ENCODE data around the gene AK1. TPM values are rescaled to one million over a fixed set of nuclear protein-coding genes. Genes with fewer than 3 reads are reported as not detected.

Gene AK1
- total and polyA plus RNA-seq, 2 donors (not counting 3 experiments of a cell fraction or from before 2014, with no cell fraction given) = 115 to 148 TPM

- no peaks in the 10 kb centered on the region for H3K27me3 ChIP-seq (ENCODE audit: control insufficient read depth in 2 of 2, insufficient read depth in 2 of 2, low read length in 2 of 2)
- H3K4me1 ChIP-seq (ENCODE audit: control insufficient read depth, extremely low read depth, insufficient read depth, low read length) = peaks cover 35% of the 10 kb centered on the region
- ChIA-PET CTCF (interaction anchor here (0.6 to 2.3 kb wide), 6 partner anchors 9 to 181 kb away, joined by 3 to 10 read pairs (median 5); partner anchors contain the start of genes ST6GALNAC6 and TOR2A), POLR2A (interaction anchor here (0.6 to 1.0 kb wide), 4 partner anchors 43 to 466 kb away, joined by 3 to 4 read pairs (median 3); partner anchors contain the start of gene TOR2A)
- H3K4me2 ChIP-seq (ENCODE audit: insufficient read depth, low read length) = peak overlapping the region; percentile 68
- H3K9me3 ChIP-seq (replicated peaks; ENCODE audit: control insufficient read depth, insufficient read depth, low read length) = no peaks in the 10 kb centered on the region
- TSS peak; percentile 41 for BruUV-seq (replicated peaks)
- peak; percentile 26 for DNase-seq (ENCODE audit: low read depth, low spot score)
- H3K27ac ChIP-seq (ENCODE audit: insufficient read depth, low read depth, low read length) = peak overlapping the region; percentile 55
- peaks cover 12% of the 10 kb centered on the region for H3K79me2 ChIP-seq (ENCODE audit: control insufficient read depth, insufficient read depth, low read length)
- peak overlapping the region; percentile 81 for H2AFZ ChIP-seq (ENCODE audit: low read depth, low read length)
- H3K9me1 ChIP-seq (replicated peaks; ENCODE audit: control insufficient read depth, extremely low read depth, insufficient read depth, low read length) = no peaks in the 10 kb centered on the region
- no peak for TF ChIP-seq POLR2A (IDR thresholded peaks at IDR 0.05; ENCODE audit: low read depth, low read length)
- TF ChIP-seq POLR2AphosphoS5 (IDR thresholded peaks at IDR 0.05; ENCODE audit: insufficient read depth, low read depth, low read length) = no peak
- no peak for TF ChIP-seq FOS (IDR thresholded peaks at IDR 0.05; ENCODE audit: borderline replicate concordance, insufficient read depth, low read length)
- dilution Hi-C loops (cut with MboI; ENCODE audit: extremely low pct_ligation_motif_present, low sequenced_read_pairs) = no loop called here
- intact Hi-C loops (cut with micrococcal nuclease) = loop anchor here (2.0 to 10.0 kb wide), 3 partner anchors 17 to 414 kb away; partner anchors contain the start of gene ST6GALNAC6
- peak overlapping the region; percentile 81 for H3K9ac ChIP-seq (replicated peaks; ENCODE audit: extremely low read depth, insufficient read depth, low read length)
- H3K4me3 ChIP-seq (replicated peaks in 1 of 3; ENCODE audit: insufficient read depth in 1 of 3, low read depth in 1 of 3, low read length in 3 of 3) = peak overlapping the region; percentile 59 to 77 (median 71)
- peaks cover 0 to 16% of the 10 kb centered on the region in 2 experiments for H3K36me3 ChIP-seq (ENCODE audit: control insufficient read depth in 2 of 2, extremely low read depth in 1 of 2, insufficient read depth in 2 of 2, low read length in 2 of 2)
- H4K20me1 ChIP-seq (replicated peaks; ENCODE audit: control insufficient read depth, extremely low read depth, insufficient read depth, low read length) = no peaks in the 10 kb centered on the region
- FAIRE-seq = peak; percentile 58
Observed at GRCh38 chr9:127915801-127916719, 38.6 kb upstream of the AK1 start.

GRCh38 chr9:127915325-127915752, 37.9 kb upstream of the AK1 start:
- no peaks in the 10 kb centered on the region for H4K20me1 ChIP-seq (replicated peaks; ENCODE audit: control insufficient read depth, extremely low read depth, insufficient read depth, low read length)
- BruUV-seq (replicated peaks) = no TSS peak
- no peaks in the 10 kb centered on the region for H3K9me1 ChIP-seq (replicated peaks; ENCODE audit: control insufficient read depth, extremely low read depth, insufficient read depth, low read length)
- ChIA-PET CTCF (interaction anchor here (1.2 to 2.3 kb wide), 3 partner anchors 8 to 181 kb away, joined by 3 to 9 read pairs (median 6); partner anchors contain the start of genes ST6GALNAC6 and TOR2A), POLR2A (no interaction called here)
- no peak overlapping the region for H3K9ac ChIP-seq (replicated peaks; ENCODE audit: extremely low read depth, insufficient read depth, low read length)
- no peaks in the 10 kb centered on the region for H3K9me3 ChIP-seq (replicated peaks; ENCODE audit: control insufficient read depth, insufficient read depth, low read length)
- H2AFZ ChIP-seq (ENCODE audit: low read depth, low read length) = no peak overlapping the region
- peaks cover 12% of the 10 kb centered on the region for H3K79me2 ChIP-seq (ENCODE audit: control insufficient read depth, insufficient read depth, low read length)
- intact Hi-C loops (cut with micrococcal nuclease) = loop anchor here (5.0 to 10.0 kb wide), 2 partner anchors 391 to 413 kb away; no protein-coding TSS in a partner anchor
- TF ChIP-seq CTCF (IDR thresholded peaks at IDR 0.05; ENCODE audit: extremely low read depth in 1 of 2, insufficient read depth in 1 of 2, low read depth in 1 of 2, low read length in 2 of 2) (no peak), GATA2 (IDR thresholded peaks at IDR 0.05; ENCODE audit: insufficient read depth, insufficient read length, low read depth, low read length) (no peak), EZH2 (IDR thresholded peaks at IDR 0.05; ENCODE audit: borderline replicate concordance, low read depth, low read length, severe bottlenecking) (no peak), POLR2A (IDR thresholded peaks at IDR 0.05; ENCODE audit: low read depth, low read length) (no peak), FOS (IDR thresholded peaks at IDR 0.05; ENCODE audit: borderline replicate concordance, insufficient read depth, low read length) (no peak), POLR2AphosphoS5 (IDR thresholded peaks at IDR 0.05; ENCODE audit: insufficient read depth, low read depth, low read length) (no peak), MYC (IDR thresholded peaks at IDR 0.05; ENCODE audit: low read depth, low read length) (no peak), MAX (IDR thresholded peaks at IDR 0.05; ENCODE audit: insufficient read depth, insufficient read length) (no peak), JUN (IDR thresholded peaks at IDR 0.05; ENCODE audit: borderline replicate concordance, insufficient read depth, insufficient read length, low read depth) (no peak)
- H3K4me1 ChIP-seq (ENCODE audit: control insufficient read depth, extremely low read depth, insufficient read depth, low read length) = peaks cover 35% of the 10 kb centered on the region
- H3K4me2 ChIP-seq (ENCODE audit: insufficient read depth, low read length) = no peak overlapping the region
- no peaks in the 10 kb centered on the region for H3K27me3 ChIP-seq (ENCODE audit: control insufficient read depth in 2 of 2, insufficient read depth in 2 of 2, low read length in 2 of 2)
- H3K4me3 ChIP-seq (replicated peaks in 1 of 3; ENCODE audit: insufficient read depth in 1 of 3, low read depth in 1 of 3, low read length in 3 of 3) = no peak overlapping the region
- dilution Hi-C loops (cut with MboI; ENCODE audit: extremely low pct_ligation_motif_present, low sequenced_read_pairs) = no loop called here
- H3K36me3 ChIP-seq (ENCODE audit: control insufficient read depth in 2 of 2, extremely low read depth in 1 of 2, insufficient read depth in 2 of 2, low read length in 2 of 2) = peaks cover 0 to 19% of the 10 kb centered on the region in 2 experiments
- H3K27ac ChIP-seq (ENCODE audit: insufficient read depth, low read depth, low read length) = peak overlapping the region; percentile 22
- no peak for DNase-seq (ENCODE audit: low read depth, low spot score)
- no peak for FAIRE-seq

Data from endothelial cell of umbilical vein (primary cell).